DLD1 (cell line): ENCODE results near the gene ERI2.
"Not testable (repeated sequence)": the region's sequence is repeated elsewhere in the genome, so short reads cannot be mapped to it uniquely, and the experiment has no call there.

Experiments
- in situ Hi-C: cut with HindIII; loops from 2 replicates; pipeline ENCODE4 v1.10.0; 2017; ENCODE audit warnings: low sequenced_read_pairs

Gene ERI2

DNA sequence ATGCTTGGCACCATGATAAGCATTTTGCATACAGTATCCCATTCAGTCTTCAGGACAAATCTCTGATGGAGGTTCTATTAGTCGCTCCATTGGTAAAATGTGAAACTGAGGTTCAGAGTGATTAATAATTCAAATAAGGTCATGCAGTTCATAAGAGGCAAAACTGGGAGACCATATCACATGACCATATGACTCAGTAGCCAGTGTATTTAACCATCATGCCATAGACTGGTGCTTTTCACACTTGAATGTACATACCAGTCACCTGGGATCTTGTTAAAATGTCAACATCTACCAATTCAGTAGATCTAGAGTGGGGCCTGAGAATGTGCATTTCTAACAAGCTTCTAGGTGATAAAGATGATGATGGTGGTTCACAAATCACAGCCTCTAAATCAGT, 38.2 kb downstream of the ERI2 start:
- in situ Hi-C loops = no loop called here

- in situ Hi-C loops = no loop called here
These were observed 38.7 kb downstream of the ERI2 start for GRCh38 chr16:20767577-20767976.

DNA sequence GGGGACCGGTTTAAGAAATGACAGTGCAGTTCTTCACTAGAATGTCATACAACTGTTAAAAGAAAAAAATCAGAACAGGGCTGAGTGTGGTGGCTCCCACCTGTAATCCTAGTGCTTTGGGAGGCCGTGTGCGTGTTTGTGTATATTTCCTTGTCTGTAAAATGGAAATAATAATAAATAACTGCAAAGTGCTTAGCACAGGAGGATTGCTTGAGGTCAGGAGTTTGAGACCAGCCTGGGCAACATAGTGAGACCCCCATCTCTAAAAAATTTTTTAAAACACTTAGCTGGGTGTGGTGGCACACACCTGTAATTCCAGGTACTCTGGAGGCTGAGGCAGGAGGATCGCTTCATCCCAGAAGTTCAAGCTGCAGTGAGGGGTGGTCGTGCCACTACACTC, 40.0 kb downstream of the ERI2 start:
- in situ Hi-C loops = no loop called here

- in situ Hi-C loops = no loop called here
These were observed 40.5 kb downstream of the ERI2 start for GRCh38 chr16:20765732-20766131.

- in situ Hi-C loops = not testable (repeated sequence)
These were observed 41.8 kb downstream of the ERI2 start for GRCh38 chr16:20764448-20764847.

GRCh38 chr16:20763461-20764232, 42.6 kb downstream of the ERI2 start, which contains the start of gene ACSM3:
ACSM3 (plus strand) TSS chr16:20764014; CDS start chr16:20770035, 6,021 bp downstream.
- in situ Hi-C loops = no loop called here

GRCh38 chr16:20762404-20763123, 43.7 kb downstream of the ERI2 start:
- in situ Hi-C loops = no loop called here

DNA sequence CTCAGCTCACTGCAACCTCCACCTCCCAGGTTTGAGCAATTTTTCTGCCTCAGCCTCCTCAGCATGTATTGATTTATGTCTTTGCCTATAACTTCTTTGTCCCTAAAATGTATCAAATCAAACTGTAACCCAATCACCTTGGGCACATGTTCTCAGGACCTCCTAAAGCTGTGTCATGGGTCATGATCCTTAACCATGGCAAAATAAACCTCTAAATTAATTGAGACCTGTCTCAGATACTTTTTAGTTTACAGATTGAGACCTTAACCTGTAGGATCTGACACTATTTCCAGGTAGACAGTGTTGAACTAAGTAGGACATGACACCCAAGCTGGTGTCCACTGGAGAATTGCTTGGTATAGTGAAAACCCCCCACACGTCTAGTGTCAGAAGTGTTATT, 45.1 kb downstream of the ERI2 start:
- in situ Hi-C loops = no loop called here

- in situ Hi-C loops = no loop called here
These were observed 45.9 kb downstream of the ERI2 start for GRCh38 chr16:20760346-20760745.

GRCh38 chr16:20755799-20756198, 50.5 kb downstream of the ERI2 start:
- in situ Hi-C loops = not testable (repeated sequence)

DNA sequence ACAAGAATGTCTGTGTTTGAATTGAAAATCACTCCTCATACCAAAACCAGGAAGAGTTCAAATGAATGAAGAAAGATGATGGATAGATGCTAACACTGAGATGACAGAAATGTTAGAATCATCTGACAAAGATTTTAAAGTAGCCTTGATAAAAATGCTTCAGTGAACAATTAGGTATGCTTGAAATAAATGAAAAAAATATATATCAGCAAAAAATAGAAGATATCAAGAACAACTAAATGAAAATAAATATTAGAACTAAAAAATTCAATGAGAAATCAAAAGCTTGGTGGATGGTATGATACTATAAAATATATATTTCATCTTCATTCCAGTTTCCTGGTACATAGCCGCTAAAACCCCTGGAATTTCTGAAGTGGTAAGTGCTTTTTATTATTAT, 51.0 kb downstream of the ERI2 start:
- in situ Hi-C loops = no loop called here

GRCh38 chr16:20753727-20754126, 52.5 kb downstream of the ERI2 start:
- in situ Hi-C loops = no loop called here

GRCh38 chr16:20750558-20750957, 55.7 kb downstream of the ERI2 start:
- in situ Hi-C loops = no loop called here

GRCh38 chr16:20749474-20749873, 56.8 kb downstream of the ERI2 start:
- in situ Hi-C loops = no loop called here

GRCh38 chr16:20747030-20747816, 59.0 kb downstream of the ERI2 start:
- in situ Hi-C loops = no loop called here

DNA sequence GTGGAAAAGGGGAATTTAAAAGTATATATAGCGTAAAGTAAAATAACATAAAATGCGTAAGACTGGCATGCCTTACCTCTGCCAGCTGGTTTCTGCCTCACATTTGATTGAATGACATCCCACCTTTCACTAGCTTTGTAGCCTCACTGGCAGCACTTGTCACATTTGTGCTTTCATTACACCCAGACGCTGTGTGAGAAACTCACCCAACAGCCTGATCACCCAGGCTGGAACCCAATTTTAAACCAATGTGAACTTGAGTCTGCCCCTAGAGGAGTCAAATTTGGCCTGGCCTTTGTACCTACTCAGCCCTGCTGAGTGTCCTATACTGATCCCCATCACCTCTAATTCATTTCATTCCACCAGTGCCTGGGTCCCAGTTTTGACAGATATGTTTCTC, 59.8 kb downstream of the ERI2 start:
- in situ Hi-C loops = no loop called here
